GM19324 (cell line): ENCODE measurements around the gene ZNF215.
"Not testable (repeated sequence)": the region's sequence is repeated elsewhere in the genome, so short reads cannot be mapped to it uniquely, and the experiment has no call there.

ENCODE experiments used
- ATAC-seq: cut with Tn5 transposase; IDR thresholded peaks from one replicate; pipeline ENCODE4 v1.9.1; 2021; ENCODE audit warnings: mild to moderate bottlenecking, moderate library complexity; ENCODE audit not compliant: unreplicated experiment, low FRiP score

Gene ZNF215

GRCh38 chr11:6931146-6931713, 5.0 kb downstream of the ZNF215 start:
- ATAC-seq, result no peak

GRCh38 chr11:6932145-6932544, 5.9 kb downstream of the ZNF215 start:
- no peak for ATAC-seq

GRCh38 chr11:6941970-6942369, 15.7 kb downstream of the ZNF215 start:
- no peak for ATAC-seq

- ATAC-seq, result no peak
Measured at GRCh38 chr11:6943131-6943530, 16.9 kb downstream of the ZNF215 start.

- ATAC-seq, result not testable (repeated sequence)
Measured at GRCh38 chr11:6954248-6954647, 28.0 kb downstream of the ZNF215 start.

GRCh38 chr11:6962141-6962540, 35.9 kb downstream of the ZNF215 start:
- ATAC-seq, result no peak

GRCh38 chr11:6962673-6963072, 36.4 kb downstream of the ZNF215 start:
- peak; percentile 54 for ATAC-seq

- ATAC-seq, result no peak
Measured at GRCh38 chr11:6968816-6969215, 42.6 kb downstream of the ZNF215 start.

- not testable (repeated sequence) for ATAC-seq
Measured at GRCh38 chr11:6969854-6970253, 43.6 kb downstream of the ZNF215 start.

- no peak for ATAC-seq
Measured at GRCh38 chr11:6979365-6979764, 53.1 kb downstream of the ZNF215 start.

GRCh38 chr11:6986487-6986886, 60.3 kb downstream of the ZNF215 start:
- ATAC-seq, result no peak

- ATAC-seq, result no peak
Measured at GRCh38 chr11:6988506-6988905, 62.3 kb downstream of the ZNF215 start.

GRCh38 chr11:6991227-6991626, 65.0 kb downstream of the ZNF215 start:
- ATAC-seq, result no peak

- ATAC-seq, result no peak
Measured at GRCh38 chr11:6992026-6992425, 65.8 kb downstream of the ZNF215 start.

- ATAC-seq, result no peak
Measured at GRCh38 chr11:6992457-6993417, 66.5 kb downstream of the ZNF215 start.

GRCh38 chr11:6995703-6996102, 69.5 kb downstream of the ZNF215 start:
- no peak for ATAC-seq

- ATAC-seq, result no peak
Measured at GRCh38 chr11:7004482-7004881, 78.3 kb downstream of the ZNF215 start.
